ENCODE results near the gene NR4A1. TPM values are rescaled to one million over a fixed set of nuclear protein-coding genes. Genes with fewer than 3 reads are reported as not detected.
A peak's percentile ranks its signal among the peaks of the same experiment; 100 is the strongest.

The NR4A1 gene
- total RNA-seq, 1 experiment from 2014 or later = 25.8 TPM

DNA sequence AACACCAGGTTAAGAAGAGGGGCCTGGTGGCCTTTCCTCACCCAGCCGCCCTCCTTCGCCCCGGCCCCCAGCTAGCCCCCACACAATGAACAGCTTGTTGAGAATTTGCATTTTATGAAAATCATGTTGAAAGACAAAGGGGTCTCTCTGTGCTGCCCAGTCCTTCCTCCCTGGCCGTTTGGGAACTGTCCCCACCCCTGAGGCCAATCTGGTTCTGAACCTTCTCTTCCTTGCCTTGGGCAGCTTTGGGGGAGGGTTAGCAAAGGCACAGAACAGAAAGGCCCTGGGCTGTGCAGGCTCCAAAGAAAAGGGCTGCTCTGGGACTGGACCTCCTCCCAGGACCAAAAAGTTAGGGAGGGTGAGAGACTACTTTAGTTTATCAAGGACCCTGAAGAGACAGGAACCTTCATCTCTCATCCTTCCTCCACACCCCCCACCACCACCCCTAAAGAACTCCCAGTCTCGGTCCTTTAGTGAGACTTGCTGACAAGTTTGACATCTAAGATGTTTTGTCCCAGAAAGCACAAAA, 43.2 kb upstream of the NR4A1 start:
- no peak overlapping the region for H2AFZ ChIP-seq (ENCODE audit: low read length)
- H3K27me3 Mint-ChIP-seq (ENCODE audit: low read depth) = peaks cover 78% of the 10 kb centered on the region
- no peaks in the 10 kb centered on the region for H3K79me1 ChIP-seq (ENCODE audit: insufficient read depth, low read depth, low read length, poor library complexity, severe bottlenecking)
- no peak overlapping the region for H3K14ac ChIP-seq (ENCODE audit: insufficient read depth, low read length)
- no peak overlapping the region for H3K4ac ChIP-seq (ENCODE audit: low read depth, low read length)
- peaks cover 7% of the 10 kb centered on the region for H3K23me2 ChIP-seq (ENCODE audit: insufficient read length, low read depth, low read length, poor library complexity, severe bottlenecking)
- H3K27ac ChIP-seq (ENCODE audit: insufficient read length, low read depth, low read length) = no peak overlapping the region
- no peak overlapping the region for H2BK20ac ChIP-seq (ENCODE audit: low read depth, low read length, poor library complexity, severe bottlenecking)
- TF ChIP-seq, protein P1, sequence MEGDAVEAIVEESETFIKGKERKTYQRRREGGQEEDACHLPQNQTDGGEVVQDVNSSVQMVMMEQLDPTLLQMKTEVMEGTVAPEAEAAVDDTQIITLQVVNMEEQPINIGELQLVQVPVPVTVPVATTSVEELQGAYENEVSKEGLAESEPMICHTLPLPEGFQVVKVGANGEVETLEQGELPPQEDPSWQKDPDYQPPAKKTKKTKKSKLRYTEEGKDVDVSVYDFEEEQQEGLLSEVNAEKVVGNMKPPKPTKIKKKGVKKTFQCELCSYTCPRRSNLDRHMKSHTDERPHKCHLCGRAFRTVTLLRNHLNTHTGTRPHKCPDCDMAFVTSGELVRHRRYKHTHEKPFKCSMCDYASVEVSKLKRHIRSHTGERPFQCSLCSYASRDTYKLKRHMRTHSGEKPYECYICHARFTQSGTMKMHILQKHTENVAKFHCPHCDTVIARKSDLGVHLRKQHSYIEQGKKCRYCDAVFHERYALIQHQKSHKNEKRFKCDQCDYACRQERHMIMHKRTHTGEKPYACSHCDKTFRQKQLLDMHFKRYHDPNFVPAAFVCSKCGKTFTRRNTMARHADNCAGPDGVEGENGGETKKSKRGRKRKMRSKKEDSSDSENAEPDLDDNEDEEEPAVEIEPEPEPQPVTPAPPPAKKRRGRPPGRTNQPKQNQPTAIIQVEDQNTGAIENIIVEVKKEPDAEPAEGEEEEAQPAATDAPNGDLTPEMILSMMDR (conservative IDR thresholded peaks at IDR 0.05) = no peak
- H4K91ac ChIP-seq (ENCODE audit: insufficient read length, low read depth, low read length) = no peak overlapping the region
- H2AK5ac ChIP-seq (ENCODE audit: insufficient read length, low read length) = no peak overlapping the region
- H3K9me3 Mint-ChIP-seq = no peaks in the 10 kb centered on the region; a peak in 2 of 5 replicates
- no peak overlapping the region for H4K5ac ChIP-seq (ENCODE audit: insufficient read length, low read depth, low read length)
- H4K8ac ChIP-seq (replicated peaks; ENCODE audit: insufficient read length, low read depth, low read length) = no peak overlapping the region
- H4K20me1 ChIP-seq (ENCODE audit: control insufficient read depth, insufficient read depth, insufficient read length) = no peaks in the 10 kb centered on the region
- peaks cover 31 to 49% of the 10 kb centered on the region in 2 experiments for H3K4me1 Mint-ChIP-seq
- no peak overlapping the region for H3T11ph ChIP-seq (ENCODE audit: low read length)
- H2BK12ac ChIP-seq (ENCODE audit: insufficient read length, low read depth, low read length) = no peak overlapping the region
- H3K79me2 ChIP-seq (ENCODE audit: insufficient read depth, low read length) = no peaks in the 10 kb centered on the region
- H3K4me2 ChIP-seq (ENCODE audit: insufficient read depth, insufficient read length, low read length) = peak overlapping the region; percentile 42
- peak overlapping the region; percentile 39 to 90 for H3K4me3 Mint-ChIP-seq
- no peak overlapping the region for H3K18ac ChIP-seq (ENCODE audit: insufficient read length, low read depth, low read length)
- DNase-seq = no peak
- no peaks in the 10 kb centered on the region for H3K9me3 ChIP-seq (ENCODE audit: control insufficient read depth, low read depth, low read length)
- no peak overlapping the region for H3K23ac ChIP-seq (ENCODE audit: insufficient read length, low read depth, low read length)
- no CpG with 5 or more reads among the region's 5 CpGs for WGBS (ENCODE audit: extremely low coverage, insufficient read length, low lambda C conversion rate)
- no peak overlapping the region for H3K27ac Mint-ChIP-seq
- no peak overlapping the region for H2BK5ac ChIP-seq (ENCODE audit: insufficient read length, low read length)
- H2BK120ac ChIP-seq (ENCODE audit: low read depth, low read length, poor library complexity, severe bottlenecking) = no peak overlapping the region
- no peak overlapping the region for H3K9ac ChIP-seq (ENCODE audit: extremely low read depth, insufficient read length, low read length)
- H3K56ac ChIP-seq (ENCODE audit: insufficient read length, low read depth, low read length) = no peak overlapping the region
- H3K4me1 ChIP-seq (ENCODE audit: insufficient read depth, low read length) = peaks cover 5% of the 10 kb centered on the region; the same call in 1 of the 2 replicates
- H3K36me3 Mint-ChIP-seq (ENCODE audit: insufficient read depth in 1 of 3, low read depth in 3 of 3) = peaks cover 0 to 14% (median 11%) of the 10 kb centered on the region in 3 experiments; a peak in 4 of 7 replicates
- H2BK15ac ChIP-seq (ENCODE audit: low read depth, low read length) = no peak overlapping the region
- peaks cover 17% of the 10 kb centered on the region for H3K27me3 ChIP-seq (ENCODE audit: insufficient read depth, low read length)

All from H9 (cell line).